GM12878 (cell line): ENCODE measurements around the gene AAMP. TPM values are rescaled to one million over a fixed set of nuclear protein-coding genes. Genes with fewer than 3 reads are reported as not detected.

Experiments used
- ATAC-seq: fragments of 200-7000 bp; cut with Tn5 transposase; 3 replicates; pipeline ENCODE4 v1.9.1; 2020; ENCODE audit warnings: mild to moderate bottlenecking, moderate library complexity
- BruUV-seq: library from RNA; stranded (reverse); fragments of 400-500 nt; replicated peaks from 2 replicates; lab custom pipeline; 2021; lab: Mats Ljungman, UMichigan
- CTCF ChIA-PET: fragments of 300-600 bp; sonication (Branson Sonifier 250); formaldehyde crosslinking; extraction: SDS; loops from one replicate; lab custom pipeline; 2021; ENCODE audit warnings: inconsistent platforms; lab: Yijun Ruan, JAX
- POLR2A ChIA-PET: fragments of 350-600 bp; formaldehyde crosslinking; extraction: SDS; loops from one replicate; lab custom pipeline; 2021; ENCODE audit warnings: inconsistent platforms; lab: Charles Lee
- RAD21 ChIA-PET: fragments of 300-600 bp; sonication (Branson Sonifier 250); formaldehyde crosslinking; loops from one replicate; lab custom pipeline; 2023; ENCODE audit warnings: antibody characterized with exemption; ENCODE audit not compliant: unreplicated experiment; lab: Charles Lee
- SMC1A ChIA-PET: fragments of 300-600 bp; sonication (Branson Sonifier 250); formaldehyde crosslinking; loops from one replicate; lab custom pipeline; 2023; ENCODE audit not compliant: unreplicated experiment, uncharacterized antibody; lab: Charles Lee
- DNase-seq: peaks from one replicate; pipeline ENCODE4 v3.0.0-alpha.2; 2011; ENCODE audit warnings: low read depth, low spot score
- FAIRE-seq: peaks from 3 replicates; lab custom pipeline; 2011; peaks lifted over from hg19 to GRCh38; lab: Jason Lieb, UNC
- H2AFZ ChIP-seq: 2 replicates; pipeline ENCODE4 v1.6.0; 2011; ENCODE audit warnings: low read depth, low read length, control low read depth; ENCODE audit not compliant: control insufficient read depth
- H3K27ac ChIP-seq: 2 replicates; pipeline ENCODE4 v1.5.1; 2011; ENCODE audit warnings: control low read depth; ENCODE audit not compliant: control insufficient read depth, insufficient read depth
- H3K27me3 ChIP-seq, 2 experiments: replicated peaks in 1 of 2; 2 replicates each; pipeline versions ENCODE4 v1.6.0 to v1.6.1; 2011; ENCODE audit warnings: low read length in 1 of 2; ENCODE audit not compliant: control insufficient read depth in 2 of 2, insufficient read depth in 2 of 2
- H3K36me3 ChIP-seq, 2 experiments: 2 replicates each; pipeline ENCODE4 v1.5.1; 2011; ENCODE audit warnings: low read length in 1 of 2; ENCODE audit not compliant: control insufficient read depth in 2 of 2, insufficient read depth in 2 of 2
- H3K4me1 ChIP-seq: 2 replicates; pipeline ENCODE4 v1.6.1; 2011; ENCODE audit warnings: mild to moderate bottlenecking, low read length, moderate library complexity, mixed read lengths; ENCODE audit not compliant: control insufficient read depth, insufficient read depth
- H3K4me2 ChIP-seq: 2 replicates; pipeline ENCODE4 v1.6.0; 2011; ENCODE audit warnings: control low read depth; ENCODE audit not compliant: control insufficient read depth, insufficient read depth
- H3K4me3 ChIP-seq: fragments of 200-600 bp; sonication (generic); 2 replicates; pipeline ENCODE4 v1.5.1; 2016
- H3K79me2 ChIP-seq: 2 replicates; pipeline ENCODE4 v1.6.0; 2011; ENCODE audit warnings: low read length; ENCODE audit not compliant: control insufficient read depth, insufficient read depth
- H3K9ac ChIP-seq: 2 replicates; pipeline ENCODE4 v1.8.0; 2011; ENCODE audit warnings: low read length, control low read depth, mixed read lengths; ENCODE audit not compliant: control insufficient read depth, insufficient read depth
- H3K9me3 ChIP-seq: replicated peaks from 3 replicates; pipeline ENCODE4 v1.5.1; 2011; ENCODE audit warnings: mild to moderate bottlenecking, low read length; ENCODE audit not compliant: control insufficient read depth, insufficient read depth
- H4K20me1 ChIP-seq: 2 replicates; pipeline ENCODE4 v1.6.0; 2011; ENCODE audit not compliant: control insufficient read depth, insufficient read depth
- CBFB ChIP-seq: IDR thresholded peaks from 2 replicates; pipeline ENCODE4 v1.6.1; 2016; ENCODE audit warnings: antibody characterized with exemption, low read depth
- CREM ChIP-seq: IDR thresholded peaks from 2 replicates; pipeline ENCODE4 v1.6.1; 2014; ENCODE audit warnings: antibody characterized with exemption, low read depth
- DPF2 ChIP-seq: fragments of 450-650 bp; IDR thresholded peaks from 2 replicates; pipeline ENCODE4 v1.6.1; 2017; ENCODE audit warnings: mild to moderate bottlenecking
- EP300 ChIP-seq, 2 experiments: fragments of 150-350 bp in 1 of 2; IDR thresholded peaks; 2 replicates each; pipeline ENCODE4 v1.6.1; 2011 to 2012; ENCODE audit warnings: low read depth in 2 of 2, low read length in 2 of 2, borderline replicate concordance in 1 of 2, improper control_type of control experiment in 1 of 2, inconsistent platforms in 1 of 2; ENCODE audit not compliant: control insufficient read depth in 1 of 2
- GATAD2B ChIP-seq: fragments of 450-650 bp; conservative IDR thresholded peaks from 2 replicates; pipeline ENCODE4 v1.6.1; 2017; ENCODE audit warnings: low read depth, mild to moderate bottlenecking, moderate library complexity
- KAT2A ChIP-seq: conservative IDR thresholded peaks from 2 replicates; pipeline ENCODE4 v1.6.1; 2011; ENCODE audit warnings: low read depth, low read length; ENCODE audit not compliant: control insufficient read depth
- MLLT1 ChIP-seq: fragments of 450-650 bp; IDR thresholded peaks from 2 replicates; pipeline ENCODE4 v1.6.1; 2016; ENCODE audit warnings: mild to moderate bottlenecking
- USF1 ChIP-seq: IDR thresholded peaks from 2 replicates; pipeline ENCODE4 v1.6.1; 2011; ENCODE audit warnings: borderline replicate concordance, low read depth, mild to moderate bottlenecking, moderate library complexity, mixed read lengths, low read length; ENCODE audit not compliant: insufficient read depth; ENCODE audit errors: extremely low read length
- WGBS: methylation state at CpG from one replicate; pipeline ENCODE4 v1.1.6; 2016; ENCODE audit warnings: low lambda C conversion rate; ENCODE audit not compliant: insufficient replicate concordance, insufficient coverage; ENCODE audit errors: missing lambda C conversion rate; 5-methylcytosine and 5-hydroxymethylcytosine counted together
- in situ Hi-C: fragments of 300-500 bp; cut with MboI; formaldehyde crosslinking; loops from 9 replicates; pipeline ENCODE4 v1.14.3; 2018; ENCODE audit warnings: mixed read lengths
- intact Hi-C: fragments of 100-400 bp; cut with micrococcal nuclease; formaldehyde crosslinking; loops from one replicate; pipeline ENCODE4 v1.14.2; 2022; ENCODE audit not compliant: unreplicated experiment
- polyA plus RNA-seq, 11 experiments: library from polyadenylated mRNA; depleted of rRNA in 4 of 11; unstranded in 6 of 11; stranded (reverse) in 5 of 11; fragments of >200 nt; fragmentation: Nextera tagmentation in 4 of 11; fragmentation: Illumina TruSeq in 1 of 11; extraction: Ambion mirVana in 4 of 11; extraction: Trizol in 1 of 11; gene quantifications; 1 replicate in 1 of 11; 2 replicates in 10 of 11; pipeline versions ENCODE4 v1.2.1 to v1.2.3, GENCODE V29; 2011 to 2016; ENCODE audit warnings: inconsistent platforms in 2 of 11, missing spikeins in 2 of 11, low read depth in 1 of 11
- total RNA-seq, 4 experiments: library from RNA; depleted of rRNA in 3 of 4; stranded (reverse); fragments of >200 nt in 3 of 4; fragmentation: Illumina TruSeq in 1 of 4; extraction: Trizol in 1 of 4; gene quantifications; 2 replicates each; pipeline versions ENCODE4 v1.2.1 to v1.2.3, GENCODE V29; 2013 to 2021

Gene AAMP
- total and polyA plus RNA-seq, 10 of the 15 experiments (the other 5 are each of a cell fraction or from before 2014, with no cell fraction given), result 4.4 to 140 (median 81.9) TPM

GRCh38 chr2:218266316-218266979 lies 3.5 kb downstream of the AAMP start (continued):
- TF ChIP-seq KAT2A, result no peak
- TF ChIP-seq GATAD2B, result no peak
- TF ChIP-seq CBFB, result no peak

- 92% methylated on average over 8 of the region's 8 CpGs for WGBS
- H3K4me2 ChIP-seq, result no peak overlapping the region
- no peak overlapping the region for H3K27ac ChIP-seq
- SMC1A ChIA-PET, result no interaction called here
- TF ChIP-seq CREM (no peak), DPF2 (no peak), EP300 (IDR thresholded peaks at IDR 0.05; ENCODE audit: borderline replicate concordance in 1 of 2, control insufficient read depth in 1 of 2, low read depth in 2 of 2, low read length in 2 of 2) (no peak), USF1 (no peak), MLLT1 (no peak)
- no peaks in the 10 kb centered on the region for H3K9me3 ChIP-seq
- H3K79me2 ChIP-seq, result peaks cover 10% of the 10 kb centered on the region
- H3K27me3 ChIP-seq, result no peaks in the 10 kb centered on the region
- H2AFZ ChIP-seq, result no peak overlapping the region
- FAIRE-seq, result no peak
- no peak for DNase-seq
- H3K4me3 ChIP-seq, result no peak overlapping the region
- H3K4me1 ChIP-seq, result peaks cover 17% of the 10 kb centered on the region
- in situ Hi-C loops, result no loop called here
- CTCF ChIA-PET, result no interaction called here
- H4K20me1 ChIP-seq, result no peaks in the 10 kb centered on the region
- no peak for ATAC-seq
- no TSS peak for BruUV-seq
- H3K9ac ChIP-seq, result no peak overlapping the region
- intact Hi-C loops, result no loop called here
- RAD21 ChIA-PET, result no interaction called here
- POLR2A ChIA-PET, result no interaction called here
- H3K36me3 ChIP-seq, result peaks cover 10 to 18% of the 10 kb centered on the region in 2 experiments; a peak in 3 of 4 replicates
Measured at GRCh38 chr2:218265626-218266025, 4.3 kb downstream of the AAMP start.
